GM23338 (cell line): Measurements from ENCODE around the gene FAM120A. TPM values are rescaled to one million over a fixed set of nuclear protein-coding genes. Genes with fewer than 3 reads are reported as not detected.

Experiments used
- ATAC-seq: fragments of 200-7000 bp; cut with Tn5 transposase; 3 replicates; pipeline ENCODE4 v1.9.1; 2020
- DNase-seq: peaks from one replicate; pipeline ENCODE4 v3.0.0-alpha.2; 2015; ENCODE audit warnings: low spot score
- H2AFZ ChIP-seq: fragments of 200-600 bp; sonication (generic); 2 replicates; pipeline ENCODE4 v1.8.0; 2016; ENCODE audit warnings: antibody characterized with exemption, mild to moderate bottlenecking, moderate library complexity
- H3F3A ChIP-seq: fragments of 200-600 bp; sonication (generic); replicated peaks from 2 replicates; pipeline ENCODE4 v1.8.0; 2017; ENCODE audit warnings: antibody characterized with exemption, mixed run types, low read depth
- H3K27ac ChIP-seq: fragments of 200-600 bp; sonication (generic); 2 replicates; pipeline ENCODE4 v1.6.1; 2016; ENCODE audit warnings: low read depth
- H3K27me3 ChIP-seq: fragments of 200-600 bp; sonication (generic); 2 replicates; pipeline ENCODE4 v1.8.0; 2016; ENCODE audit warnings: mild to moderate bottlenecking, mixed run types, moderate library complexity; ENCODE audit not compliant: insufficient read depth
- H3K36me3 ChIP-seq: fragments of 200-600 bp; sonication (generic); 2 replicates; pipeline ENCODE4 v1.8.0; 2016; ENCODE audit warnings: mild to moderate bottlenecking; ENCODE audit not compliant: insufficient read depth
- H3K4me1 ChIP-seq: fragments of 200-600 bp; sonication (generic); 2 replicates; pipeline ENCODE4 v1.8.0; 2016; ENCODE audit warnings: mild to moderate bottlenecking, moderate library complexity; ENCODE audit not compliant: insufficient read depth
- H3K4me2 ChIP-seq: fragments of 200-600 bp; sonication (generic); 2 replicates; pipeline ENCODE4 v1.7.1; 2017; ENCODE audit warnings: mixed run types
- H3K4me3 ChIP-seq: fragments of 200-600 bp; sonication (generic); 2 replicates; pipeline ENCODE4 v1.6.1; 2016; ENCODE audit warnings: mixed run types
- H3K79me2 ChIP-seq: fragments of 200-600 bp; sonication (generic); replicated peaks from 2 replicates; pipeline ENCODE4 v1.8.0; 2017; ENCODE audit warnings: mild to moderate bottlenecking; ENCODE audit not compliant: insufficient read depth
- H3K9me2 ChIP-seq: fragments of 200-600 bp; sonication (generic); 2 replicates; pipeline ENCODE4 v1.8.0; 2017; ENCODE audit not compliant: insufficient read depth
- H4K20me1 ChIP-seq: fragments of 200-600 bp; sonication (generic); replicated peaks from 2 replicates; pipeline ENCODE4 v1.8.0; 2017; ENCODE audit warnings: mild to moderate bottlenecking; ENCODE audit not compliant: insufficient read depth
- H3K27ac Mint-ChIP-seq: 2 replicates; pipeline ENCODE4 v1.8.0; 2020; ENCODE audit warnings: inconsistent platforms, mild to moderate bottlenecking, moderate library complexity, mixed read lengths
- H3K27me3 Mint-ChIP-seq: 3 replicates; pipeline ENCODE4 v1.8.0; 2022; ENCODE audit warnings: low read depth, mild to moderate bottlenecking, moderate library complexity, mixed read lengths, inconsistent platforms; ENCODE audit not compliant: insufficient read depth, poor library complexity
- H3K36me3 Mint-ChIP-seq: 3 replicates; pipeline ENCODE4 v1.8.0; 2021; ENCODE audit warnings: low read depth, mild to moderate bottlenecking, inconsistent platforms, moderate library complexity, mixed read lengths
- H3K4me1 Mint-ChIP-seq: 3 replicates; pipeline ENCODE4 v1.8.0; 2020; ENCODE audit warnings: mild to moderate bottlenecking, inconsistent platforms, mixed read lengths
- H3K4me3 Mint-ChIP-seq: 3 replicates; pipeline ENCODE4 v1.8.0; 2021; ENCODE audit warnings: moderate library complexity, mild to moderate bottlenecking, inconsistent platforms, mixed read lengths
- H3K9me3 Mint-ChIP-seq: 3 replicates; pipeline ENCODE4 v1.8.0; 2020; ENCODE audit warnings: moderate library complexity, mild to moderate bottlenecking, inconsistent platforms, mixed read lengths
- CREB1 ChIP-seq: fragments of 250-450 bp; sonication (Bioruptor Pico); IDR thresholded peaks from 2 replicates; pipeline ENCODE4 v1.5.0; 2020; ENCODE audit warnings: low read depth, mild to moderate bottlenecking, moderate library complexity
- EZH2 ChIP-seq: fragments of 200-600 bp; sonication (generic); IDR thresholded peaks from one replicate; pipeline ENCODE4 v1.8.0; 2017; ENCODE audit warnings: antibody characterized with exemption, mild to moderate bottlenecking, low read depth; ENCODE audit not compliant: unreplicated experiment
- EZH2phosphoT487 ChIP-seq: fragments of 200-600 bp; sonication (generic); IDR thresholded peaks from one replicate; pipeline ENCODE4 v1.8.1; 2018; ENCODE audit warnings: antibody characterized with exemption; ENCODE audit not compliant: unreplicated experiment
- JUNB ChIP-seq: IDR thresholded peaks from one replicate; pipeline ENCODE4 v1.6.1; 2016; ENCODE audit warnings: antibody characterized with exemption; ENCODE audit not compliant: unreplicated experiment
- NANOG ChIP-seq: IDR thresholded peaks from 2 replicates; pipeline ENCODE4 v1.6.1; 2016; ENCODE audit warnings: antibody characterized with exemption, borderline replicate concordance
- ZNF114 ChIP-seq: fragments of 250-450 bp; sonication (Bioruptor Pico); IDR thresholded peaks from 2 replicates; pipeline ENCODE4 v1.5.0; 2020; ENCODE audit warnings: mild to moderate bottlenecking, moderate library complexity
- ZNF331 ChIP-seq: fragments of 250-450 bp; sonication (Bioruptor Pico); IDR thresholded peaks from 2 replicates; pipeline ENCODE4 v1.5.0; 2020; ENCODE audit warnings: low read depth, mild to moderate bottlenecking, moderate library complexity
- polyA plus RNA-seq: library from polyadenylated mRNA; unstranded; fragments of >200 nt; fragmentation: Nextera tagmentation; extraction: Ambion mirVana; gene quantifications from 2 replicates; pipeline ENCODE4 v1.2.1, GENCODE V29; 2016
- total RNA-seq: library from RNA; depleted of rRNA; stranded (reverse); fragments of >200 nt; shearing (Covaris generic); gene quantifications from 2 replicates; pipeline ENCODE4 v1.2.3, GENCODE V29; 2014
- TF ChIP-seq, protein P1 (sequence below): IDR thresholded peaks from 2 replicates; pipeline ENCODE4 v1.6.1; 2016; ENCODE audit warnings: antibody characterized with exemption
- TF ChIP-seq, protein P2 (sequence below): fragments of 250-450 bp; sonication (Bioruptor Pico); IDR thresholded peaks from 2 replicates; pipeline ENCODE4 v1.5.0; 2020; ENCODE audit warnings: mild to moderate bottlenecking, moderate library complexity
- TF ChIP-seq, protein P3 (sequence below): IDR thresholded peaks from one replicate; pipeline ENCODE4 v1.6.1; 2018; ENCODE audit warnings: antibody characterized with exemption; ENCODE audit not compliant: unreplicated experiment

FAM120A gene
- total and polyA plus RNA-seq, 2 experiments from 2014 or later, result 28.2 to 52.5 TPM

DNA sequence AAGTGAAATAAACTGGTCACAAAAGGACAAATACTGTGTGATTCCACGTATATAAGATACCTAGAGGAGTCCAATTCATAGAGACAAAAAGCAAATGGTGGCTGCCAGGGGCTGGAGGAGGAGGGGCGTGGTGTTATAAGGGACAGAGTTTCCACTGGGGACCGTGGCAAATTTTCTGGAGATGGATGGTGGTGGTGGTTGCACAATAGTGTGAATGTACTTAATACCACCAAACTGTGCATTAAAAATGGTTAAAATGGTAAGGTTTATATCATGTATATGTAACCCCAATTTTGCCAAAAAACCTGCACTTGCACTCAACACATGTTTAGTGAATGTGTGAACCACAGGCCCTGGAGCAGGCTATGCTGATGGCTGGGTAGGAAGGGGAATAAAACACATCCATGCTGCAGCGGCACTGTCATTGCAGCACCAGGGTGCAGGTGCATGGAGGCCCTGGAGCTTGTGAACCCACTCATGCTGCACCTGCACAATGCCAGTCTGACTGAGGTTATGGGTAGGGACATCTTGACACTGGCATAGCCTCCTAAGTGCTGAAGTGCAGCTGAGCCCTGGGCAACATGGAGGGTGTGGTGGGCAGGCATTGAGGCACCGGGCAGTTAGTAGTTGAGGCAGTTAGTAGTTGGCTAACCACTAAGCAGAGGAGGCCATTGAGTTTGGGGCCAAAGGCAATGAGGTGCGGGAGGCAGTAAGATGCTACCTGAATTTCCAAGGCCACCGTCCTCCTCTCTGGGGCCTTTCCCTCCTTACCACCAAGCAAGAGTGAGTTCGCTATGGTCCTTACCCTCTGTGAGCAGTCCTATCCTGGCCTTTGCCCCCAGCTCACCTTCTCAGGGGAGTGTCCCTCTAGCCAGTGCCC, 121.4 kb downstream of the FAM120A start:
- Histone ChIP-seq H4K20me1 (peaks cover 3% of the 10 kb centered on the region; the same call in 1 of the 2 replicates), H3F3A (peaks cover 3% of the 10 kb centered on the region; the same call in 1 of the 2 replicates), H2AFZ (no peak overlapping the region), H3K79me2 (no peaks in the 10 kb centered on the region), H3K27me3 (peaks cover 17% of the 10 kb centered on the region; the same call in 1 of the 2 replicates), H3K4me3 (no peak overlapping the region), H3K4me2 (no peak overlapping the region), H3K4me1 (peaks cover 19% of the 10 kb centered on the region), H3K27ac (no peak overlapping the region), H3K9me2 (no peaks in the 10 kb centered on the region), H3K36me3 (no peaks in the 10 kb centered on the region)
- no peak overlapping the region; the same call in 2 of the 3 replicates for H3K4me3 Mint-ChIP-seq
- peaks cover 7% of the 10 kb centered on the region; the same call in 2 of the 3 replicates for H3K9me3 Mint-ChIP-seq
- H3K4me1 Mint-ChIP-seq, result peaks cover 25% of the 10 kb centered on the region
- peaks cover 30% of the 10 kb centered on the region for H3K27me3 Mint-ChIP-seq
- H3K36me3 Mint-ChIP-seq, result peaks cover 12% of the 10 kb centered on the region
- H3K27ac Mint-ChIP-seq, result no peak overlapping the region
- DNase-seq (no peak), ATAC-seq (no peak)
- TF ChIP-seq, protein P1, sequence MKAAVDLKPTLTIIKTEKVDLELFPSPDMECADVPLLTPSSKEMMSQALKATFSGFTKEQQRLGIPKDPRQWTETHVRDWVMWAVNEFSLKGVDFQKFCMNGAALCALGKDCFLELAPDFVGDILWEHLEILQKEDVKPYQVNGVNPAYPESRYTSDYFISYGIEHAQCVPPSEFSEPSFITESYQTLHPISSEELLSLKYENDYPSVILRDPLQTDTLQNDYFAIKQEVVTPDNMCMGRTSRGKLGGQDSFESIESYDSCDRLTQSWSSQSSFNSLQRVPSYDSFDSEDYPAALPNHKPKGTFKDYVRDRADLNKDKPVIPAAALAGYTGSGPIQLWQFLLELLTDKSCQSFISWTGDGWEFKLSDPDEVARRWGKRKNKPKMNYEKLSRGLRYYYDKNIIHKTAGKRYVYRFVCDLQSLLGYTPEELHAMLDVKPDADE, result no peak
- TF ChIP-seq EZH2 (no peak), ZNF331 (CRISPR knock-in tag) (no peak), EZH2phosphoT487 (no peak), CREB1 (CRISPR knock-in tag) (no peak), NANOG (no peak), JUNB (no peak), ZNF114 (CRISPR knock-in tag) (no peak)
- TF ChIP-seq, protein P2, sequence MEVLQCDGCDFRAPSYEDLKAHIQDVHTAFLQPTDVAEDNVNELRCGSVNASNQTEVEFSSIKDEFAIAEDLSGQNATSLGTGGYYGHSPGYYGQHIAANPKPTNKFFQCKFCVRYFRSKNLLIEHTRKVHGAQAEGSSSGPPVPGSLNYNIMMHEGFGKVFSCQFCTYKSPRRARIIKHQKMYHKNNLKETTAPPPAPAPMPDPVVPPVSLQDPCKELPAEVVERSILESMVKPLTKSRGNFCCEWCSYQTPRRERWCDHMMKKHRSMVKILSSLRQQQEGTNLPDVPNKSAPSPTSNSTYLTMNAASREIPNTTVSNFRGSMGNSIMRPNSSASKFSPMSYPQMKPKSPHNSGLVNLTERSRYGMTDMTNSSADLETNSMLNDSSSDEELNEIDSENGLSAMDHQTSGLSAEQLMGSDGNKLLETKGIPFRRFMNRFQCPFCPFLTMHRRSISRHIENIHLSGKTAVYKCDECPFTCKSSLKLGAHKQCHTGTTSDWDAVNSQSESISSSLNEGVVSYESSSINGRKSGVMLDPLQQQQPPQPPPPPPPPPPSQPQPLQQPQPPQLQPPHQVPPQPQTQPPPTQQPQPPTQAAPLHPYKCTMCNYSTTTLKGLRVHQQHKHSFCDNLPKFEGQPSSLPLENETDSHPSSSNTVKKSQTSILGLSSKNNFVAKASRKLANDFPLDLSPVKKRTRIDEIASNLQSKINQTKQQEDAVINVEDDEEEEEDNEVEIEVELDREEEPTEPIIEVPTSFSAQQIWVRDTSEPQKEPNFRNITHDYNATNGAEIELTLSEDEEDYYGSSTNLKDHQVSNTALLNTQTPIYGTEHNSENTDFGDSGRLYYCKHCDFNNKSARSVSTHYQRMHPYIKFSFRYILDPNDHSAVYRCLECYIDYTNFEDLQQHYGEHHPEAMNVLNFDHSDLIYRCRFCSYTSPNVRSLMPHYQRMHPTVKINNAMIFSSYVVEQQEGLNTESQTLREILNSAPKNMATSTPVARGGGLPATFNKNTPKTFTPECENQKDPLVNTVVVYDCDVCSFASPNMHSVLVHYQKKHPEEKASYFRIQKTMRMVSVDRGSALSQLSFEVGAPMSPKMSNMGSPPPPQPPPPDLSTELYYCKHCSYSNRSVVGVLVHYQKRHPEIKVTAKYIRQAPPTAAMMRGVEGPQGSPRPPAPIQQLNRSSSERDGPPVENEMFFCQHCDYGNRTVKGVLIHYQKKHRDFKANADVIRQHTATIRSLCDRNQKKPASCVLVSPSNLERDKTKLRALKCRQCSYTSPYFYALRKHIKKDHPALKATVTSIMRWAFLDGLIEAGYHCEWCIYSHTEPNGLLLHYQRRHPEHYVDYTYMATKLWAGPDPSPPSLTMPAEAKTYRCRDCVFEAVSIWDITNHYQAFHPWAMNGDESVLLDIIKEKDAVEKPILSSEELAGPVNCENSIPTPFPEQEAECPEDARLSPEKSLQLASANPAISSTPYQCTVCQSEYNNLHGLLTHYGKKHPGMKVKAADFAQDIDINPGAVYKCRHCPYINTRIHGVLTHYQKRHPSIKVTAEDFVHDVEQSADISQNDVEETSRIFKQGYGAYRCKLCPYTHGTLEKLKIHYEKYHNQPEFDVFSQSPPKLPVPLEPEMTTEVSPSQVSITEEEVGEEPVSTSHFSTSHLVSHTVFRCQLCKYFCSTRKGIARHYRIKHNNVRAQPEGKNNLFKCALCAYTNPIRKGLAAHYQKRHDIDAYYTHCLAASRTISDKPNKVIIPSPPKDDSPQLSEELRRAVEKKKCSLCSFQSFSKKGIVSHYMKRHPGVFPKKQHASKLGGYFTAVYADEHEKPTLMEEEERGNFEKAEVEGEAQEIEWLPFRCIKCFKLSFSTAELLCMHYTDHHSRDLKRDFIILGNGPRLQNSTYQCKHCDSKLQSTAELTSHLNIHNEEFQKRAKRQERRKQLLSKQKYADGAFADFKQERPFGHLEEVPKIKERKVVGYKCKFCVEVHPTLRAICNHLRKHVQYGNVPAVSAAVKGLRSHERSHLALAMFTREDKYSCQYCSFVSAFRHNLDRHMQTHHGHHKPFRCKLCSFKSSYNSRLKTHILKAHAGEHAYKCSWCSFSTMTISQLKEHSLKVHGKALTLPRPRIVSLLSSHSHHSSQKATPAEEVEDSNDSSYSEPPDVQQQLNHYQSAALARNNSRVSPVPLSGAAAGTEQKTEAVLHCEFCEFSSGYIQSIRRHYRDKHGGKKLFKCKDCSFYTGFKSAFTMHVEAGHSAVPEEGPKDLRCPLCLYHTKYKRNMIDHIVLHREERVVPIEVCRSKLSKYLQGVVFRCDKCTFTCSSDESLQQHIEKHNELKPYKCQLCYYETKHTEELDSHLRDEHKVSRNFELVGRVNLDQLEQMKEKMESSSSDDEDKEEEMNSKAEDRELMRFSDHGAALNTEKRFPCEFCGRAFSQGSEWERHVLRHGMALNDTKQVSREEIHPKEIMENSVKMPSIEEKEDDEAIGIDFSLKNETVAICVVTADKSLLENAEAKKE (CRISPR knock-in tag), result no peak
- TF ChIP-seq, protein P3, sequence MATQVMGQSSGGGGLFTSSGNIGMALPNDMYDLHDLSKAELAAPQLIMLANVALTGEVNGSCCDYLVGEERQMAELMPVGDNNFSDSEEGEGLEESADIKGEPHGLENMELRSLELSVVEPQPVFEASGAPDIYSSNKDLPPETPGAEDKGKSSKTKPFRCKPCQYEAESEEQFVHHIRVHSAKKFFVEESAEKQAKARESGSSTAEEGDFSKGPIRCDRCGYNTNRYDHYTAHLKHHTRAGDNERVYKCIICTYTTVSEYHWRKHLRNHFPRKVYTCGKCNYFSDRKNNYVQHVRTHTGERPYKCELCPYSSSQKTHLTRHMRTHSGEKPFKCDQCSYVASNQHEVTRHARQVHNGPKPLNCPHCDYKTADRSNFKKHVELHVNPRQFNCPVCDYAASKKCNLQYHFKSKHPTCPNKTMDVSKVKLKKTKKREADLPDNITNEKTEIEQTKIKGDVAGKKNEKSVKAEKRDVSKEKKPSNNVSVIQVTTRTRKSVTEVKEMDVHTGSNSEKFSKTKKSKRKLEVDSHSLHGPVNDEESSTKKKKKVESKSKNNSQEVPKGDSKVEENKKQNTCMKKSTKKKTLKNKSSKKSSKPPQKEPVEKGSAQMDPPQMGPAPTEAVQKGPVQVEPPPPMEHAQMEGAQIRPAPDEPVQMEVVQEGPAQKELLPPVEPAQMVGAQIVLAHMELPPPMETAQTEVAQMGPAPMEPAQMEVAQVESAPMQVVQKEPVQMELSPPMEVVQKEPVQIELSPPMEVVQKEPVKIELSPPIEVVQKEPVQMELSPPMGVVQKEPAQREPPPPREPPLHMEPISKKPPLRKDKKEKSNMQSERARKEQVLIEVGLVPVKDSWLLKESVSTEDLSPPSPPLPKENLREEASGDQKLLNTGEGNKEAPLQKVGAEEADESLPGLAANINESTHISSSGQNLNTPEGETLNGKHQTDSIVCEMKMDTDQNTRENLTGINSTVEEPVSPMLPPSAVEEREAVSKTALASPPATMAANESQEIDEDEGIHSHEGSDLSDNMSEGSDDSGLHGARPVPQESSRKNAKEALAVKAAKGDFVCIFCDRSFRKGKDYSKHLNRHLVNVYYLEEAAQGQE, result no peak
